H1 (cell line): Measurements from ENCODE around the gene LAMC1. TPM values are rescaled to one million over a fixed set of nuclear protein-coding genes. Genes with fewer than 3 reads are reported as not detected.

ENCODE experiments used
- CTCF ChIA-PET: fragments of 300-600 bp; sonication (Branson Sonifier 250); formaldehyde crosslinking; loops from one replicate; lab custom pipeline; 2021; ENCODE audit not compliant: partially characterized antibody; lab: Charles Lee
- POLR2A ChIA-PET: fragments of 300-600 bp; sonication (Branson Sonifier 250); formaldehyde crosslinking; loops from one replicate; lab custom pipeline; 2021; ENCODE audit warnings: inconsistent platforms; ENCODE audit not compliant: partially characterized antibody; lab: Charles Lee
- DNase-seq, 2 experiments: peaks; one replicate each; pipeline versions ENCODE4 v3.0.0 to v3.0.0-alpha.2; 2010 to 2022; ENCODE audit warnings: low spot score in 2 of 2, low read depth in 1 of 2, mixed read lengths in 1 of 2
- FAIRE-seq: peaks from 2 replicates; lab custom pipeline; 2011; peaks lifted over from hg19 to GRCh38; lab: Jason Lieb, UNC
- H2AFZ ChIP-seq: 2 replicates; pipeline ENCODE4 v1.8.1; 2012; ENCODE audit warnings: low read length, inconsistent platforms
- H2AK5ac ChIP-seq: 2 replicates; pipeline ENCODE4 v1.6.1; 2013; ENCODE audit warnings: low read depth, low read length
- H2BK120ac ChIP-seq: replicated peaks from 2 replicates; pipeline ENCODE3; 2013; ENCODE audit warnings: low read depth, low read length, inconsistent platforms
- H2BK12ac ChIP-seq: 2 replicates; pipeline ENCODE4 v1.6.1; 2013; ENCODE audit warnings: low read depth, low read length
- H2BK15ac ChIP-seq: 2 replicates; pipeline ENCODE4 v1.6.1; 2013; ENCODE audit warnings: low read length
- H2BK20ac ChIP-seq: 2 replicates; pipeline ENCODE4 v1.6.1; 2013; ENCODE audit warnings: low read length
- H2BK5ac ChIP-seq: 2 replicates; pipeline ENCODE4 v1.6.1; 2013; ENCODE audit warnings: low read depth, low read length
- H3K14ac ChIP-seq: 2 replicates; pipeline ENCODE4 v1.6.1; 2013; ENCODE audit warnings: inconsistent platforms; ENCODE audit not compliant: insufficient read length
- H3K18ac ChIP-seq: 2 replicates; pipeline ENCODE4 v1.6.1; 2013; ENCODE audit warnings: low read length; ENCODE audit errors: extremely low read depth
- H3K23ac ChIP-seq: 2 replicates; pipeline ENCODE4 v1.6.1; 2013; ENCODE audit warnings: inconsistent platforms; ENCODE audit not compliant: insufficient read length
- H3K23me2 ChIP-seq: 2 replicates; pipeline ENCODE4 v1.6.1; 2013; ENCODE audit warnings: low read depth, low read length
- H3K27ac ChIP-seq: 2 replicates; pipeline ENCODE4 v1.6.1; 2011; ENCODE audit warnings: low read depth, low read length, inconsistent platforms
- H3K27me3 ChIP-seq, 4 experiments: replicated peaks in 1 of 4; 1 replicate in 1 of 4; 2 replicates in 3 of 4; pipeline versions ENCODE4 v1.6.1 to v1.8.1; 2011 to 2013; ENCODE audit warnings: low read length in 3 of 4, mild to moderate bottlenecking in 3 of 4, inconsistent platforms in 2 of 4, mixed read lengths in 2 of 4, moderate library complexity in 1 of 4; ENCODE audit not compliant: control insufficient read depth in 3 of 4, insufficient read depth in 3 of 4; ENCODE audit errors: extremely low read depth in 1 of 4
- H3K36me3 ChIP-seq, 4 experiments: 2 replicates each; pipeline versions ENCODE4 v1.6.1 to v1.8.1; 2011 to 2013; ENCODE audit warnings: mild to moderate bottlenecking in 4 of 4, low read length in 3 of 4, moderate library complexity in 2 of 4, control low read depth in 1 of 4, inconsistent platforms in 1 of 4; ENCODE audit not compliant: insufficient read depth in 4 of 4, control insufficient read depth in 2 of 4
- H3K4ac ChIP-seq: replicated peaks from 2 replicates; pipeline ENCODE3; 2013; ENCODE audit warnings: low read length, low read depth, mixed read lengths, inconsistent platforms; ENCODE audit not compliant: insufficient read length
- H3K4me1 ChIP-seq, 4 experiments: replicated peaks in 1 of 4; 1 replicate in 1 of 4; 2 replicates in 3 of 4; pipeline versions ENCODE4 v1.6.1 to v1.8.1; 2011 to 2013; ENCODE audit warnings: low read length in 3 of 4, inconsistent platforms in 2 of 4, mixed read lengths in 1 of 4; ENCODE audit not compliant: insufficient read depth in 4 of 4, control insufficient read depth in 3 of 4
- H3K4me2 ChIP-seq, 2 experiments: 2 replicates each; pipeline versions ENCODE4 v1.6.1 to v1.8.1; 2011 to 2013; ENCODE audit warnings: low read depth in 2 of 2, low read length in 2 of 2, control low read depth in 1 of 2, inconsistent platforms in 1 of 2, mild to moderate bottlenecking in 1 of 2; ENCODE audit not compliant: insufficient read depth in 1 of 2
- H3K4me3 ChIP-seq, 4 experiments: fragments of 200-600, 300-600 bp in 1 of 4; sonication (generic), shearing (Covaris generic), sonication (Bioruptor Twin) in 1 of 4; 2 replicates each; pipeline versions ENCODE4 v1.5.1 to v1.8.1; 2011 to 2016; ENCODE audit warnings: low read length in 4 of 4, low read depth in 3 of 4, control low read depth in 2 of 4, inconsistent platforms in 2 of 4, mild to moderate bottlenecking in 2 of 4, mixed read lengths in 1 of 4, moderate library complexity in 1 of 4; ENCODE audit not compliant: insufficient read depth in 2 of 4; ENCODE audit errors: extremely low read depth in 1 of 4
- H3K56ac ChIP-seq: replicated peaks from 2 replicates; pipeline ENCODE3; 2013; ENCODE audit warnings: low read depth, mild to moderate bottlenecking, mixed read lengths, low read length, inconsistent platforms; ENCODE audit not compliant: insufficient read length
- H3K79me1 ChIP-seq: 2 replicates; pipeline ENCODE4 v1.6.1; 2013; ENCODE audit warnings: low read depth, low read length, control low read depth
- H3K79me2 ChIP-seq, 2 experiments: 2 replicates each; pipeline versions ENCODE4 v1.6.1 to v1.8.1; 2012 to 2013; ENCODE audit warnings: low read length in 2 of 2, mild to moderate bottlenecking in 2 of 2, inconsistent platforms in 1 of 2; ENCODE audit not compliant: insufficient read depth in 2 of 2, control insufficient read depth in 1 of 2
- H3K9ac ChIP-seq, 4 experiments: replicated peaks in 1 of 4; 1 replicate in 1 of 4; 2 replicates in 3 of 4; pipeline versions ENCODE4 v1.6.1 to v1.8.1; 2011 to 2013; ENCODE audit warnings: low read depth in 3 of 4, low read length in 3 of 4, control low read depth in 2 of 4, mild to moderate bottlenecking in 2 of 4, moderate library complexity in 2 of 4, inconsistent platforms in 1 of 4; ENCODE audit errors: extremely low read depth in 1 of 4
- H3K9me3 ChIP-seq, 2 experiments: 2 replicates each; pipeline versions ENCODE4 v1.6.1 to v1.8.1; 2012 to 2013; ENCODE audit warnings: mild to moderate bottlenecking in 2 of 2, moderate library complexity in 2 of 2, control low read depth in 1 of 2, inconsistent platforms in 1 of 2, low read depth in 1 of 2, low read length in 1 of 2, mixed read lengths in 1 of 2; ENCODE audit not compliant: insufficient read depth in 2 of 2
- H4K20me1 ChIP-seq, 2 experiments: replicated peaks in 1 of 2; 2 replicates each; pipeline versions ENCODE3 to v1.8.1; 2011 to 2013; ENCODE audit warnings: inconsistent platforms in 2 of 2, low read length in 2 of 2, mild to moderate bottlenecking in 1 of 2; ENCODE audit not compliant: insufficient read depth in 2 of 2, control insufficient read depth in 1 of 2
- H4K5ac ChIP-seq: 2 replicates; pipeline ENCODE4 v1.6.1; 2013; ENCODE audit warnings: low read length, low read depth, mixed read lengths, inconsistent platforms; ENCODE audit not compliant: insufficient read length
- H4K8ac ChIP-seq: 2 replicates; pipeline ENCODE4 v1.8.0; 2013; ENCODE audit warnings: mild to moderate bottlenecking, moderate library complexity, low read length, inconsistent platforms; ENCODE audit not compliant: insufficient read depth; ENCODE audit errors: extremely low read depth
- H4K91ac ChIP-seq: replicated peaks from 2 replicates; pipeline ENCODE3; 2013; ENCODE audit warnings: low read length, mixed read lengths, inconsistent platforms; ENCODE audit not compliant: insufficient read length
- POLR2A ChIP-seq, 2 experiments: IDR thresholded peaks; 1 replicate in 1 of 2; 2 replicates in 1 of 2; pipeline ENCODE4 v1.6.1; 2011; ENCODE audit warnings: low read depth in 2 of 2, low read length in 2 of 2, mild to moderate bottlenecking in 2 of 2; ENCODE audit errors: control extremely low read depth in 1 of 2
- SIX5 ChIP-seq: IDR thresholded peaks from 2 replicates; pipeline ENCODE4 v1.6.1; 2011; ENCODE audit warnings: mild to moderate bottlenecking, low read depth, low read length
- SRF ChIP-seq: IDR thresholded peaks from 2 replicates; pipeline ENCODE4 v1.6.1; 2011; ENCODE audit warnings: mild to moderate bottlenecking, low read depth, low read length, moderate library complexity
- WGBS, 2 experiments: shearing (Covaris generic) in 1 of 2; methylation state at CpG; one replicate each; pipeline versions ENCODE4 v1.1.6 to v1.1.7; 2013 to 2015; ENCODE audit warnings: low lambda C conversion rate in 2 of 2, mixed read lengths in 2 of 2, inconsistent platforms in 1 of 2, low coverage in 1 of 2, missing lambda C conversion rate in 1 of 2; ENCODE audit not compliant: insufficient replicate concordance in 2 of 2, insufficient coverage in 1 of 2, insufficient read length in 1 of 2; ENCODE audit errors: extremely low coverage in 1 of 2, missing lambda C conversion rate in 1 of 2; 5-methylcytosine and 5-hydroxymethylcytosine counted together
- polyA plus RNA-seq, 7 experiments: library from polyadenylated mRNA; depleted of rRNA in 3 of 7; stranded (reverse) in 5 of 7; unstranded in 2 of 7; fragments of >200 nt in 5 of 7; fragments of 200-250 nt in 2 of 7; gene quantifications; 1 replicate in 5 of 7; 2 replicates in 1 of 7; 4 replicates in 1 of 7; pipeline versions ENCODE4 v1.2.1 to v1.2.3, GENCODE V29; 2011 to 2013; ENCODE audit warnings: missing spikeins in 2 of 7, mixed read lengths in 2 of 7
- total RNA-seq: library from RNA; stranded (reverse); fragmentation: NEBNext Ultra II Directional; extraction: Animal tissue kit (Norgen Biotek cat#: 25700); gene quantifications from 2 replicates; pipeline ENCODE4 v1.2.1, GENCODE V29; 2021

Gene LAMC1
- total and polyA plus RNA-seq, 2 of the 8 experiments (the other 6 are each of a cell fraction or from before 2014, with no cell fraction given): 47.6 to 90.3 TPM

- H3K56ac ChIP-seq: no peak overlapping the region
- CTCF ChIA-PET: interaction anchor here (0.5 to 2.0 kb wide), 3 partner anchors 22 to 239 kb away, joined by 3 to 4 read pairs (median 3); no protein-coding TSS in a partner anchor
- WGBS, 2 experiments: 81% methylated on average over 4 of the region's 4 CpGs; no CpG with 5 or more reads in 1 of the 2 experiments
- no peak overlapping the region for H4K5ac ChIP-seq
- POLR2A ChIA-PET: no interaction called here
- no peaks in the 10 kb centered on the region for H3K79me2 ChIP-seq
- H2AFZ ChIP-seq: no peak overlapping the region
- H3K36me3 ChIP-seq: no peaks in the 10 kb centered on the region
- H3K23me2 ChIP-seq: no peaks in the 10 kb centered on the region
- no peak overlapping the region for H3K4me2 ChIP-seq
- no peak overlapping the region for H3K4me3 ChIP-seq
- no peaks in the 10 kb centered on the region for H3K79me1 ChIP-seq
- H3K27me3 ChIP-seq: 0 out of 7 replicates have a peak, but pooled peaks cover 0 to 3% (median 0%) of the 10 kb centered on the region in 4 experiments
- H3K4me1 ChIP-seq: no peaks in the 10 kb centered on the region
- H4K8ac ChIP-seq: no peak overlapping the region
- no peak overlapping the region for H3K18ac ChIP-seq
- H3K4ac ChIP-seq: no peak overlapping the region
- no peak overlapping the region for H2BK20ac ChIP-seq
- H3K27ac ChIP-seq: no peak overlapping the region
- no peak overlapping the region for H2BK12ac ChIP-seq
- H3K23ac ChIP-seq: no peak overlapping the region
- FAIRE-seq (no peak), DNase-seq (no peak)
- H3K9ac ChIP-seq: no peak overlapping the region
- no peak overlapping the region for H3K14ac ChIP-seq
- no peak overlapping the region for H2BK120ac ChIP-seq
- no peak overlapping the region for H2BK15ac ChIP-seq
- H2AK5ac ChIP-seq: no peak overlapping the region
- no peaks in the 10 kb centered on the region for H4K20me1 ChIP-seq
- H4K91ac ChIP-seq: no peak overlapping the region
- TF ChIP-seq POLR2A (IDR thresholded peaks at IDR 0.05; ENCODE audit: control extremely low read depth in 1 of 2, low read depth in 2 of 2, low read length in 2 of 2) (no peak), SRF (peak; percentile 66), SIX5 (peak; percentile 36)
- H2BK5ac ChIP-seq: no peak overlapping the region
- no peaks in the 10 kb centered on the region for H3K9me3 ChIP-seq
Measured at GRCh38 chr1:182995894-182996293, 27.3 kb upstream of the LAMC1 start.
